ENCODE results near the gene ACTG2.
"Not testable (repeated sequence)": the region's sequence is repeated elsewhere in the genome, so short reads cannot be mapped to it uniquely, and the experiment has no call there.

DNA sequence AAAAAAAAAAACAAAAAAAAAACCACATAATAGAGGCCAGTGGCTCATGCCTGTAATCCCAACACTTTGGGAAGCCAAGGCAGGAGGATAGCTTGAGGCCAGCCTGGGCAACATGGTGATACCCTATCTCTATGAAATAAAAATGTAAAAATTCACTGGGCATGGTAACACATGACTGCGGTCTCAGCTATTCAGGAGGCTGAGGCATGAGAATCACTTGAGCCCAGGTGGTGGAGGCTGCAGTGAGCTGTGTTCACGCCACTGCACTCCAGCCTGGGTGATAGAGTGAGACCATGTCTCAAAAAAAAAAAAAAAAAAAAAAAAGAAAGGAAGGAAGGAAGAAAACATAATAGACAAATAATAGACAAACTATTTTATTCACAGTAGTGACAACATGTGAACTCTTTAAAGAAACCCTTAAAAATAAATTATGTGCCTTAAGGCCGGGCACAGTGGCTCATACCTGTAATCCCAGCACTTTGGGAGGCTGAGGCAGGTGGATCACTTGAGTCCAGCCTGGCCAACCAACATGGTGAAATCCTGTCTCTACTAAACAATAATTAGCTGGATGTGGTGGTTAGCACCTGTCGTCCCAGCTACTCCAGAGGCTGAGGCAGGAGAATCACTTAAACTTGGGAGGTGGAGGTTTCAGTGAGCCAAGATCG, 11.3 kb downstream of the ACTG2 start:
- TF ChIP-seq, protein P1, sequence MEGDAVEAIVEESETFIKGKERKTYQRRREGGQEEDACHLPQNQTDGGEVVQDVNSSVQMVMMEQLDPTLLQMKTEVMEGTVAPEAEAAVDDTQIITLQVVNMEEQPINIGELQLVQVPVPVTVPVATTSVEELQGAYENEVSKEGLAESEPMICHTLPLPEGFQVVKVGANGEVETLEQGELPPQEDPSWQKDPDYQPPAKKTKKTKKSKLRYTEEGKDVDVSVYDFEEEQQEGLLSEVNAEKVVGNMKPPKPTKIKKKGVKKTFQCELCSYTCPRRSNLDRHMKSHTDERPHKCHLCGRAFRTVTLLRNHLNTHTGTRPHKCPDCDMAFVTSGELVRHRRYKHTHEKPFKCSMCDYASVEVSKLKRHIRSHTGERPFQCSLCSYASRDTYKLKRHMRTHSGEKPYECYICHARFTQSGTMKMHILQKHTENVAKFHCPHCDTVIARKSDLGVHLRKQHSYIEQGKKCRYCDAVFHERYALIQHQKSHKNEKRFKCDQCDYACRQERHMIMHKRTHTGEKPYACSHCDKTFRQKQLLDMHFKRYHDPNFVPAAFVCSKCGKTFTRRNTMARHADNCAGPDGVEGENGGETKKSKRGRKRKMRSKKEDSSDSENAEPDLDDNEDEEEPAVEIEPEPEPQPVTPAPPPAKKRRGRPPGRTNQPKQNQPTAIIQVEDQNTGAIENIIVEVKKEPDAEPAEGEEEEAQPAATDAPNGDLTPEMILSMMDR (conservative IDR thresholded peaks at IDR 0.05 in 1 of 2, IDR thresholded peaks at IDR 0.05 in 1 of 2; ENCODE audit: low read depth in 1 of 2, low read length in 2 of 2): not testable (repeated sequence)
- not testable (repeated sequence) for TF ChIP-seq EZH2 (IDR thresholded peaks at IDR 0.05; ENCODE audit: low read length, missing control alignments)
